Measurements from ENCODE around the gene NOP14.

NOP14 gene

GRCh38 chr4:2963175-2963965 lies at the start of gene NOP14, which contains the start of gene GRK4:
NOP14 (minus strand) TSS chr4:2963406; CDS start chr4:2963319, 87 bp downstream.
GRK4 (plus strand) TSS chr4:2963571; CDS start chr4:2964071, 500 bp downstream.
- Histone ChIP-seq H3K36me3 (ENCODE audit: control insufficient read depth, insufficient read depth, low read length) (peaks cover 5% of the 10 kb centered on the region), H3K4me3 (replicated peaks; ENCODE audit: low read depth, low read length) (peak within 1 kb of the TSS; percentile 87), H3K27me3 (replicated peaks; ENCODE audit: control insufficient read depth, insufficient read depth, low read length) (no peaks in the 10 kb centered on the region)
- no peak for TF ChIP-seq CTCF (IDR thresholded peaks at IDR 0.05; ENCODE audit: insufficient read depth, low read length, poor library complexity, severe bottlenecking)
- DNase-seq (ENCODE audit: extremely low read depth, insufficient read length), result peak; percentile 98

GRCh38 chr4:3011456-3012220 lies 48.4 kb upstream of the NOP14 start:
- Histone ChIP-seq H3K4me3 (replicated peaks; ENCODE audit: low read depth, low read length) (no peak overlapping the region), H3K36me3 (ENCODE audit: control insufficient read depth, insufficient read depth, low read length) (no peaks in the 10 kb centered on the region)
- no peak for TF ChIP-seq CTCF (IDR thresholded peaks at IDR 0.05; ENCODE audit: insufficient read depth, low read length, poor library complexity, severe bottlenecking)

DNA sequence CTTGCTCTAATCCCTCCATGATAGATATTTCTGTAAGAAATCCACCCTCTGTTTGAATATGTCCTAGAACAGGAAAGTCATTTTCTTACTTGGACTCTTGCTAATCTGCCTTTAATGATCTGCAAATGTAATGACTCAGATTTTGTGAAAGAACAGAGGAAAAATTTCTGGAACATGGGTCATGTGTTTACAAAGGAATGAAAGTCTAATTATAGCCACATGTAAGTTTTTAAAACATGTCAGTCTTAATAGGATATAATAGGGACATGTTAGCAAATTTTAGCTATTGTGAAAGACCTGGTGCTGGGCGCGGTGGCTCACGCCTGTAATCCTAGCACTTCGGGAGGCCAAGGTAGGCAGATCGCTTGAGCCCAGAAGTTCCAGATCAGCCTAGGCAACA lies 47.8 kb upstream of the NOP14 start:
- DNase-seq (ENCODE audit: extremely low read depth, insufficient read length), result no peak
- no peaks in the 10 kb centered on the region for H3K27me3 ChIP-seq (replicated peaks; ENCODE audit: control insufficient read depth, insufficient read depth, low read length)
- TF ChIP-seq CTCF (IDR thresholded peaks at IDR 0.05; ENCODE audit: insufficient read depth, low read length, poor library complexity, severe bottlenecking), result no peak
- H3K36me3 ChIP-seq (ENCODE audit: control insufficient read depth, insufficient read depth, low read length), result no peaks in the 10 kb centered on the region
- no peak overlapping the region for H3K4me3 ChIP-seq (replicated peaks; ENCODE audit: low read depth, low read length)

More at GRCh38 chr4:3011456-3012220, 48.4 kb upstream of the NOP14 start:
- no peak for DNase-seq (ENCODE audit: extremely low read depth, insufficient read length)
- H3K27me3 ChIP-seq (replicated peaks; ENCODE audit: control insufficient read depth, insufficient read depth, low read length), result no peaks in the 10 kb centered on the region

- Histone ChIP-seq H3K36me3 (ENCODE audit: control insufficient read depth, insufficient read depth, low read length) (no peaks in the 10 kb centered on the region), H3K4me3 (replicated peaks; ENCODE audit: low read depth, low read length) (no peak overlapping the region), H3K27me3 (replicated peaks; ENCODE audit: control insufficient read depth, insufficient read depth, low read length) (no peaks in the 10 kb centered on the region)
- TF ChIP-seq CTCF (IDR thresholded peaks at IDR 0.05; ENCODE audit: insufficient read depth, low read length, poor library complexity, severe bottlenecking), result no peak
- no peak for DNase-seq (ENCODE audit: extremely low read depth, insufficient read length)
Measured at GRCh38 chr4:3010577-3010976, 47.4 kb upstream of the NOP14 start.

DNA sequence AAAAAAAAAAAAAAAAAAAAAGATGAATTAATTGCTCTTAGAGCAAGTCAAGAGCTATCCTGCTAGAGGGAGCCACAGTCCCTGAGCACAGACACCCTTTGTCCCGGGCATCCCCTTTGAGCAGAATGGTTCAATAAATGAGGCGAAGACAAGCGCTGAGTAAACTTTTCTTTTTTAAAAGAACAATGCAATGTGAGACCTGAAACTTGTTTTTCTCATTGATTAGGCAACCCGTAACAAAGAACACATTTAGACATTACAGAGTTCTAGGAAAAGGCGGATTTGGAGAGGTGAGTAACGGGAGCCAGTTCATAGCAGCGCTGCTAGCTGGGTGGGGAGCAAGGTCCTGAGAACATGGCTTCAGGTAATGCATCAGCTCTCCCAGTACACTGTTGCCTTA lies 46.2 kb upstream of the NOP14 start:
- Histone ChIP-seq H3K4me3 (replicated peaks; ENCODE audit: low read depth, low read length) (no peak overlapping the region), H3K27me3 (replicated peaks; ENCODE audit: control insufficient read depth, insufficient read depth, low read length) (no peaks in the 10 kb centered on the region), H3K36me3 (ENCODE audit: control insufficient read depth, insufficient read depth, low read length) (no peaks in the 10 kb centered on the region)
- TF ChIP-seq CTCF (IDR thresholded peaks at IDR 0.05; ENCODE audit: insufficient read depth, low read length, poor library complexity, severe bottlenecking), result peak; percentile 61
- peak; percentile 19 for DNase-seq (ENCODE audit: extremely low read depth, insufficient read length)

Data from GM06990 (cell line).